M059J (cell line): Measurements from ENCODE around the gene MYBL2. TPM values are rescaled to one million over a fixed set of nuclear protein-coding genes. Genes with fewer than 3 reads are reported as not detected.
A peak's percentile ranks its signal among the peaks of the same experiment; 100 is the strongest.

Source experiments
- DNase-seq: peaks from one replicate; pipeline ENCODE4 v3.0.0-alpha.2; 2012; ENCODE audit warnings: low read depth
- total RNA-seq: library from RNA; depleted of rRNA; stranded (reverse); fragments of >200 nt; shearing (Covaris generic); gene quantifications from 2 replicates; pipeline ENCODE4 v1.2.3, GENCODE V29; 2014

Gene MYBL2
- total RNA-seq, 1 experiment from 2014 or later, result 69.4 TPM

DNA sequence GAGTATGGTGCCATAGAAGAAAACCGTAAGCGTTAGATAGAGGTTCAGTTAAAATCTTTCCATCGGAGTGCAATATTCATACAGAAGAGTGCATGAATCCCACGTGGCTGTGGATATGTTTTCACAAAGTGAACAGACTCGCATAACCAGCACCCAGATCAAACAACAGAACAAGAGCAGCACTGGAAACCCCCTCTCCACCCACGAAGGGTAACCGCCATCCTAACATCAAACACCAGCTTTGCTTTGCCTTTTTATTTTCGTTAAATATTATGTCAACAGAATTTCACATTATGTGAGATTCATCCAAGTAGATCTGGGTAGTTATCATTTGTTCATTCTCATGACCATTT is 55.2 kb downstream of the MYBL2 start:
- DNase-seq, result no peak

DNA sequence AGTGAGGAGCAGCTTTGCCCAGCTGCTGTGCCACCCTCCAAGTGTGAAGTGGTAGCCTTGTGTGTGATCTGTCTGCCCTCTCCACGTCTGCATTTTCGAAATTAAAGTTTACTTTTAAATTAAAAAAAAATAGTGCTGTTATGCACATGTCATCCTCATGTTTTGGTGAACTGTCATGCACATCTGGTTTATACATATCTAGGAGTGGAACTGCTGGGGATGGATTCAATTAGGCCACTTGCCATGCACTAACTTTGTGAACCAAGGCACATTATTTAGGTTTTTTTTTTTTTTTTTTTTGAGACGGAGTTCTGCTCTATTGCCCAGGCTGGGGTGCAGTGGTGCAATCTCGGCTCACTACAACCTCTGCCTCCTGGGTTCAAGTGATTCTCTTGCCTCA is 56.3 kb downstream of the MYBL2 start:
- no peak for DNase-seq

GRCh38 chr20:43723735-43724134 is 56.8 kb downstream of the MYBL2 start:
- no peak for DNase-seq

GRCh38 chr20:43724383-43724782 is 57.5 kb downstream of the MYBL2 start:
- no peak for DNase-seq

- no peak for DNase-seq
Observed at GRCh38 chr20:43725666-43726065, 58.8 kb downstream of the MYBL2 start.

- no peak for DNase-seq
Observed at GRCh38 chr20:43726333-43726732, 59.4 kb downstream of the MYBL2 start.

- DNase-seq, result peak; percentile 88
Observed at GRCh38 chr20:43726811-43727338, 60.0 kb downstream of the MYBL2 start, which contains the start of gene GTSF1L. TSS of gene GTSF1L (minus strand) at chr20:43727002. CDS start at chr20:43726694, 308 bp downstream.

- no peak for DNase-seq
Observed at GRCh38 chr20:43727980-43728590, 61.2 kb downstream of the MYBL2 start.

DNA sequence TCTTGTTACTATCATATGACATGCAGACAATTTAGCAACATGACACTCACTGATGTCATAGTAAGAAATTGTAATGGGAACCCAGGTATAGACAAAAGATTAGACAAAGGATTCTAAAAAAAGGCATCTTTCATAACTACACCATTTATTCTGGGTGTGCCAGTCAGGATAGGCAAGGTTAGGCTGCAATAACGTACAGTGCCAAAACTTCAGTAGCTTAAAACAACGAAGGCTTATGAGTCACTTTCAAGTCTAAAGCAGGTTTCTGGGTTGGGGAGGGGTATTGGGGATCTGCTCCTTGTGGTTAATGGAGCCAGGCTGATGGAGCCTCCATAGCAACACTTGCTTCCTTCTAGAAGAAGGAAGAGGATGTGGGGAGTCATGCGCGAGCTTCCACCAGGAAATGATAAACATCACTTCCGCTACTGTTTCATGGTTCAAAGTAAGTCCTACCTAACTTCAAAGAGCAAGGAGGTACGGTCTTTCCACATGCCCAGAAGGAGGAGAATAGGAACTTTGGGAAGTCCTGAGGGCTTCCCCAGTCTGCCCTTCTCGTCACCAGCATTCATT is 61.9 kb downstream of the MYBL2 start:
- no peak for DNase-seq

DNA sequence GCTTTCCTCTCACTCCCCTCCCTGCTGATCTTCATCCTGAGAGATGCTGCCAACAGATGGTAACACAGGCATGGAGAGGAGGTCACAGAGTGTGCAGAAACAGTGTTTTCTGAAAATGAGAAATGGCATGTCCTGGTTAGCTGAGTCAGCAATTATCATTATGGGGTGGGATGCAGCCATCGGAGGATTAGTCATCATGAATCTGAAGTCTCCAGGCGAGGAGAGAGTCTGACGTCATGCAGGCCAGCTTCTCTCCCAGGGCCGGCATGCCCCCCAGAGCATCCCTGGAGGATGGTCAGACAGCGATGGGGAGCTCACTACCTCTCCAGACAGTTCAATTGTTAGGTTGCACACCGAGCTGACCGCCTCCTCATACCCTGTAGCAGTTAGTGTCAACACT is 64.6 kb downstream of the MYBL2 start:
- DNase-seq, result peak; percentile 69

DNA sequence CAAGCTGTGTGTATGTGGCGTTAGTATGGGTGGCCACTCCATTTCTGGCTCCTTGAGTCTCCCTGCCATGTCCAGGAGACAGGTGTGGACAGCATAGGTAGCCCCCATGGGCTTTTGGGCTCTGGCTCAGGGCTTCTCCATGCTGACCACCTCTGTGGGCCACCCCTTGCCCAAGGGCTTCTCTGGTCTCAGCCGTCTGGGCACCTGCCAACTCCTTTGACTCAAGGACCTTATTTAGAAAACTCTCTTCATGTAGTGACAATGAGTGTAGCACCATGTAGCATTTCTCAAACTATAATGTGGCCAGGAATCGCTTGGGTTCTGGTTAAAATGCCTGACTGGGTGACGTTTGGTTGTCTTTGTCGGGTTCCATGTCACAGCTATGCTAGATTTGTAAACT is 65.0 kb downstream of the MYBL2 start:
- peak; percentile 41 for DNase-seq

DNA sequence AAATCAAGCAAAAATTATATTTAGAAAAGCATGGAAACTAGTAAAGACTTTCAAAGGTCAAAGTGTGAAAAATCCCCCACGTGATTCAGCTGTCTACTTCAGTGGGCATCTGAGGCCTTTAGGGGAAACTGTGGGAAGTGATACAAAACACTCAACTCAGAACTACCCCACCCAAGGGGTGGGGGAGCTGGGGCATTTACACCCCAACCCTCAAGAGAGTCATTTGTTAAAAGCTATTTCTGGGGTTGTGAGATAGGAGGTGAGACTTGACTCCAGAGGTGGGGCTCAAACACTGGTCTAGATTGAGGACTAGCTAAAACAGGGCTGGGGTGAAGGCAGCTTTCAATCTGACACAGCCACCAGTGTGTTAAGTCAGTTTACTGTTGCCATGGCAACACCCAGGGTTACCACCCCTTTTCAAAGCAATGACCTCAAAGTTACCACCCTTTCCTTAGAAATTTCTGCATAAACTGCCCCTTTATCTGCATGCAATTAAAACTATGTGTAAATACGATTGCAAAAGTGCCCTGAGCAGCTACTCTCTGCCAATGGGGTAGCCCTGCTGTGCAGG is 69.8 kb downstream of the MYBL2 start:
- peak; percentile 53 for DNase-seq

- DNase-seq, result no peak
Observed at GRCh38 chr20:43737925-43738324, 71.0 kb downstream of the MYBL2 start.

- no peak for DNase-seq
Observed at GRCh38 chr20:43739148-43739749, 72.3 kb downstream of the MYBL2 start.

DNA sequence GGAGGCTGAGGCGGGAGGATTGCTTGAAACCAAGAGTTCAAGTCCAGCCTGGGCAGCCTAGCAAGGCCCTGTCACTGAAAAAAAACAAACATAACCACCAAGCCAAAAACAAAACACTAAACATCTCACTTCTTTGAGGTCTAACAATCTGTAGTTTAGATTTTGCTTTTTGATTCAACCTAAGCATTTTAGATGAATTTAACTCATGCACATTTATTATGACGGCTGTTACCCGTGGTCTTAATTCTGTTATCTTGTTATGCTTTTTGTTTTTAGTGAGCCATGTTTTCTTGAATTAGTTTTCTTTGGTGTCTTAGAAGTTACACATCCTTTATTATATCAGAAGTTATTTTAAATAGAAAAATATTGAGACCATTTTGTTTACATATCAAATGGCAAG is 73.7 kb downstream of the MYBL2 start:
- DNase-seq, result no peak

- peak; percentile 68 for DNase-seq
Observed at GRCh38 chr20:43744151-43744611, 77.3 kb downstream of the MYBL2 start.

GRCh38 chr20:43744966-43745730 is 78.2 kb downstream of the MYBL2 start:
- no peak for DNase-seq

DNA sequence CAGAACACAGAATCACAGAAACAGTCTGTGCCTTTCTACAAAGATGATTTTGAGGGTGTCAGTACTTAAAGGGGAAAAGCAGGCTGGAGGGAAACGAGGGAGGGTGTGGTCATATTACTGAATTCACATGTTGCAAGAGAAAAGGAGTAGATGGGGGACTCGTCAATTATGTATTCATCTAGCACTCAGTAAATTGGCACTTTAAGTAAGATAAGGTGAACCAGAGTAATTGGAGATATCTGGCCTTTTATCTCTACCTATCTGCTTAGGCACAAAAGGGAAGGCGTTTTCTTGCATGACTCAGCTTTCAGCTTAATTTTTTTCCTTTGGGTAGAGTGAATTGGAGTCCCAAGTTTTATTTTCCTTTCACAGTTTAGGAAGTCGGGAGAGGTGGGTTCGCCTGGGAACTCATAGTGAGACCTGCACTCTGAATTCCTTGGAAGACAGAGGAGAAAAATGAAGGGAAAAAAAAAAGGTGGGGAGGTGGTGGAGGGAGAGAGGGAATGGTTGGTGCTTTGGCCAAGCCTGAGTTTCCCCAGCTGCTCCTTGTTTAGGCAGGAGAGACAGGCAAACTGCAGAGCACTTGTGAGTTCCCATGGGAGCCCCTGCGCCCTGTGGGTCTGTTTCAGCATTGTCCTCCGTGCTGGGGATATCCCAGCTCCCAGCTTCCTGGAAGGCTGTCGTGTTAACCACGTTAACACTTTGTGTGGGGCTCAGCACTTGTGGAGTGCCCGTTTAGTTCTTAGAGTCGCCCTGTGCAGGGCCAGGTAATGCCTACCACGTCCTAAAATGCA is 79.6 kb downstream of the MYBL2 start:
- no peak for DNase-seq

DNA sequence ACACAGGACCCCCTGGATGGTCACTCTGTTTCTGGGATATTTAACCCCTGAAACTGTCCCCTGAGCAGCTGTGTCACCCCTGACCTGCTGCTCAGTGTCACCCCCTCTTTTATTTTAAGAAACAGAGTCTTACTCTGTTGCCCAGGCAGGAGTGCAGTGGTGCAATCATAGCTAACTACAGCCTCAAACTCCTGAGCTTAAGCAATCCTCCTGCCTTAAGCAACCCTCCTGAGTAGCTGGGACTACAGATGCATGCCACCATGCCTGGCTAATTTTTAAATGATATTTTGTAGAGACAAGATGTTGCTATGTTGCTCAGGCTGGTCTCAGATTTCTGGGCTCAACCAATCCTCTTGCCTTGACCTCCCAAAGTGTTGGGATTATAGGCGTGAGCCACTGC is 81.4 kb downstream of the MYBL2 start:
- DNase-seq, result no peak

GRCh38 chr20:43749734-43750294 is 82.9 kb downstream of the MYBL2 start:
- DNase-seq, result peak; percentile 80

- DNase-seq, result no peak
Observed at GRCh38 chr20:43750774-43751166, 83.9 kb downstream of the MYBL2 start.
